ENCODE measurements around the gene ZNF383. TPM values are rescaled to one million over a fixed set of nuclear protein-coding genes. Genes with fewer than 3 reads are reported as not detected.
"Not testable (repeated sequence)": the region's sequence is repeated elsewhere in the genome, so short reads cannot be mapped to it uniquely, and the experiment has no call there.

Gene ZNF383
- polyA plus RNA-seq, 1 donor: 10.6 TPM

DNA sequence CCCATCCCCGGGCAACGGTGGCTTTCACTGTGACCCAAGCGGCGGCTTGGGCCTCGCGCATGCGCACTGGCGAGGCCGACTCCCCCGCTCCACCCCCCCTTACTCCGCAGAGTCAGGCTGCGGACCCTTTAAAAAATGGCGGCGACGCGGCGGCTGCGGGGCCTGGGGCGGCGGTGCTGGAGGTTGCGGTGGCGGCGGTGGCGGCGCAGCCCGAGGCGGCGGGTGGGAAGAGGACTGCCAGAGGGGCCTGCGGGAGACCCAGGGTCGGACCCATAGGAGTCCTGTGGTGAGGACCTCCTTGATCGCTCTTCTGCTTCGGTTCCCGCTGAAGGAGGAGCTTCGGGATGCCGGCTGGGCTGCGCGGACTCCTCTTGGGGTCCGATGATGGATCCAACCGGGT, 76.2 kb downstream of the ZNF383 start:
- DNase-seq: not testable (repeated sequence)

Other genes with a start within 250 kb of the ZNF383 start
- gene ZNF420, start 139.8 kb upstream of the ZNF383 start, polyA plus RNA-seq (ENCODE audit: insufficient read length): 13.5 TPM
- 8.9 TPM for gene ZNF585A, start 45.5 kb upstream of the ZNF383 start, polyA plus RNA-seq (ENCODE audit: insufficient read length)
- gene ZNF585B, start 7.7 kb upstream of the ZNF383 start, polyA plus RNA-seq (ENCODE audit: insufficient read length): 10.8 TPM
- gene ZNF527, start 152.9 kb downstream of the ZNF383 start, polyA plus RNA-seq (ENCODE audit: insufficient read length): 5.8 TPM
- gene ZNF569, start 249.2 kb downstream of the ZNF383 start, polyA plus RNA-seq (ENCODE audit: insufficient read length): 8.4 TPM